ENCODE results near the gene OXGR1.

OXGR1 gene

GRCh38 chr13:97011446-97012131 lies 17.3 kb upstream of the OXGR1 start:
- no peaks in the 10 kb centered on the region for H3K27me3 ChIP-seq (ENCODE audit: insufficient read depth, low read length)
- no peak overlapping the region for H3K4me2 ChIP-seq (ENCODE audit: low read length)
- H4K20me1 ChIP-seq (ENCODE audit: insufficient read depth, low read length), result no peaks in the 10 kb centered on the region
- no peak overlapping the region for H3K4me3 ChIP-seq (ENCODE audit: low read depth, low read length, poor library complexity, severe bottlenecking)
- no peaks in the 10 kb centered on the region for H3F3A ChIP-seq (ENCODE audit: insufficient read depth, low read length)
- H3K79me2 ChIP-seq (ENCODE audit: insufficient read depth, low read length), result no peaks in the 10 kb centered on the region
- H3K36me3 ChIP-seq (ENCODE audit: insufficient read depth, low read length), result no peaks in the 10 kb centered on the region
- peaks cover 10% of the 10 kb centered on the region for H3K4me1 ChIP-seq (ENCODE audit: insufficient read depth, low read length, severe bottlenecking)
- no peak overlapping the region for H2AFZ ChIP-seq (ENCODE audit: low read length)
- TF ChIP-seq EZH2 (IDR thresholded peaks at IDR 0.05; ENCODE audit: borderline replicate concordance, low read length), result no peak
- TF ChIP-seq CTCF (IDR thresholded peaks at IDR 0.05; ENCODE audit: low read length), result no peak
- no peaks in the 10 kb centered on the region for H3K9me2 ChIP-seq (ENCODE audit: low read depth, low read length)
- no peak overlapping the region for H3K9ac ChIP-seq (ENCODE audit: low read length)
- H3K27ac ChIP-seq (ENCODE audit: low read depth, low read length, poor library complexity, severe bottlenecking), result no peak overlapping the region
- H3K9me3 ChIP-seq (ENCODE audit: low read length), result no peaks in the 10 kb centered on the region

GRCh38 chr13:97008643-97009042 lies 14.4 kb upstream of the OXGR1 start:
- no peaks in the 10 kb centered on the region for H3K9me2 ChIP-seq (ENCODE audit: low read depth, low read length)
- no peaks in the 10 kb centered on the region for H3K4me1 ChIP-seq (ENCODE audit: insufficient read depth, low read length, severe bottlenecking)

DNA sequence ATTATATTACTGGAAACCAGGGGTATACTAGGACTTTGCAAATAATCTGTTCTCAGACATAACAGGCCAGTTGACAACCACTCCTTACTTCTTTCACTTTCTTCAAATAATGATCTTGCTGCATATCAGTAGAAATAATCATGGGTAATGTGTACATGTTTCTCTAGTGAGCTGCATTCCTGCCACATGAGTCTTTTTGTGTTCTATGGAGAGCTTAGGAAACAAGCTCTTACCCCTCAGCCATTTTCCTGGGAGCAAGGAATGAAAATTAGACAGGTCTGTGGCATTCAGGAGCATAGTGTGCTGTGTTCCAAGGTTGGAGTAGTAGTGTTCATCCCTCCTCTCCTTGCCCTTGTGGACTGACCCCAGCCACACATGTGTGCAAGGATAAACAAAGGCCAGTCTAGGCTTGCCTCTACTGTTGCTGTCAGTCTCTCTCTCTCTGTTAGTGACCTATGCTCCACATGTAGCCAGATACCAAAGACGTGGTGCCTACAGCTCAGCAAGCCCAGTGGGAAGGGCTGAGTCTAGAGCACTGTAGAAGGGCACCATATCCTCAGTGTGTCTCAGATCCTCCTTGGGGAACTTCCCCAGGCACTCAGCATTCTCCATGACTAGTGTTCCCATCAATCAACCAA lies 11.5 kb upstream of the OXGR1 start:
- no peak overlapping the region for H3K27ac ChIP-seq (ENCODE audit: low read depth, low read length, poor library complexity, severe bottlenecking)
- no peaks in the 10 kb centered on the region for H3F3A ChIP-seq (ENCODE audit: insufficient read depth, low read length)
- no peak overlapping the region for H2AFZ ChIP-seq (ENCODE audit: low read length)
- H3K9ac ChIP-seq (ENCODE audit: low read length), result no peak overlapping the region
- no peaks in the 10 kb centered on the region for H3K4me1 ChIP-seq (ENCODE audit: insufficient read depth, low read length, severe bottlenecking)
- H3K9me3 ChIP-seq (ENCODE audit: low read length), result no peaks in the 10 kb centered on the region
- no peaks in the 10 kb centered on the region for H3K36me3 ChIP-seq (ENCODE audit: insufficient read depth, low read length)
- no peaks in the 10 kb centered on the region for H4K20me1 ChIP-seq (ENCODE audit: insufficient read depth, low read length)
- H3K4me2 ChIP-seq (ENCODE audit: low read length), result no peak overlapping the region
- H3K4me3 ChIP-seq (ENCODE audit: low read depth, low read length, poor library complexity, severe bottlenecking), result no peak overlapping the region
- H3K79me2 ChIP-seq (ENCODE audit: insufficient read depth, low read length), result no peaks in the 10 kb centered on the region
- no peak for TF ChIP-seq EZH2 (IDR thresholded peaks at IDR 0.05; ENCODE audit: borderline replicate concordance, low read length)
- no peak for TF ChIP-seq CTCF (IDR thresholded peaks at IDR 0.05; ENCODE audit: low read length)
- no peaks in the 10 kb centered on the region for H3K9me2 ChIP-seq (ENCODE audit: low read depth, low read length)
- no peaks in the 10 kb centered on the region for H3K27me3 ChIP-seq (ENCODE audit: insufficient read depth, low read length)

More at GRCh38 chr13:97008643-97009042, 14.4 kb upstream of the OXGR1 start:
- Histone ChIP-seq H3K27me3 (ENCODE audit: insufficient read depth, low read length) (no peaks in the 10 kb centered on the region), H3K9ac (ENCODE audit: low read length) (no peak overlapping the region), H3K4me3 (ENCODE audit: low read depth, low read length, poor library complexity, severe bottlenecking) (no peak overlapping the region), H2AFZ (ENCODE audit: low read length) (no peak overlapping the region), H3K9me3 (ENCODE audit: low read length) (no peaks in the 10 kb centered on the region), H4K20me1 (ENCODE audit: insufficient read depth, low read length) (no peaks in the 10 kb centered on the region), H3F3A (ENCODE audit: insufficient read depth, low read length) (no peaks in the 10 kb centered on the region), H3K79me2 (ENCODE audit: insufficient read depth, low read length) (no peaks in the 10 kb centered on the region), H3K4me2 (ENCODE audit: low read length) (no peak overlapping the region), H3K27ac (ENCODE audit: low read depth, low read length, poor library complexity, severe bottlenecking) (no peak overlapping the region), H3K36me3 (ENCODE audit: insufficient read depth, low read length) (no peaks in the 10 kb centered on the region)
- no peak for TF ChIP-seq CTCF (IDR thresholded peaks at IDR 0.05; ENCODE audit: low read length)
